ENCODE data around the gene THRB. TPM values are rescaled to one million over a fixed set of nuclear protein-coding genes. Genes with fewer than 3 reads are reported as not detected.

THRB gene
- total RNA-seq, 2 donors from 2014 or later: 0.24 to 0.26 TPM

- Mint-ChIP-seq H3K27ac (no peak overlapping the region), H3K36me3 (ENCODE audit: low read depth) (no peaks in the 10 kb centered on the region), H3K27me3 (ENCODE audit: insufficient read depth) (no peaks in the 10 kb centered on the region), H3K4me1 (no peaks in the 10 kb centered on the region), H3K4me3 (no peak overlapping the region), H3K9me3 (no peaks in the 10 kb centered on the region)
- no peak overlapping the region for H3K27ac ChIP-seq (ENCODE audit: low read depth, low read length)
- no peaks in the 10 kb centered on the region for H3K36me3 ChIP-seq (ENCODE audit: control insufficient read depth, insufficient read depth, low read length)
- WGBS, 2 experiments (ENCODE audit: insufficient coverage in 1 of 2, insufficient read length in 1 of 2): 92% methylated on average over 2 to 3 of the region's 3 CpGs
- H3K9me3 ChIP-seq (ENCODE audit: control insufficient read depth, low read length): no peaks in the 10 kb centered on the region
- no peak for TF ChIP-seq CTCF (conservative IDR thresholded peaks at IDR 0.05)
- DNase-seq: no peak
- H3K4me1 ChIP-seq (ENCODE audit: control insufficient read depth, insufficient read depth, low read length): no peaks in the 10 kb centered on the region
- H3K9ac ChIP-seq (ENCODE audit: extremely low read depth, low read length, poor library complexity, severe bottlenecking): no peak overlapping the region
- no peak overlapping the region for H3K4me3 ChIP-seq (ENCODE audit: low read length)
- no peaks in the 10 kb centered on the region for H3K27me3 ChIP-seq (ENCODE audit: control insufficient read depth, insufficient read depth, low read length, poor library complexity, severe bottlenecking)
These were observed 325.7 kb downstream of the THRB start for GRCh38 chr3:24168977-24169376.

- no peaks in the 10 kb centered on the region for H3K9me3 Mint-ChIP-seq
- Histone ChIP-seq H3K27ac (ENCODE audit: low read depth, low read length) (no peak overlapping the region), H3K9ac (ENCODE audit: extremely low read depth, low read length, poor library complexity, severe bottlenecking) (no peak overlapping the region), H3K36me3 (ENCODE audit: control insufficient read depth, insufficient read depth, low read length) (no peaks in the 10 kb centered on the region), H3K4me1 (ENCODE audit: control insufficient read depth, insufficient read depth, low read length) (no peaks in the 10 kb centered on the region), H3K4me3 (ENCODE audit: low read length) (no peak overlapping the region), H3K27me3 (ENCODE audit: control insufficient read depth, insufficient read depth, low read length, poor library complexity, severe bottlenecking) (no peaks in the 10 kb centered on the region), H3K9me3 (ENCODE audit: control insufficient read depth, low read length) (no peaks in the 10 kb centered on the region)
- DNase-seq: no peak
- no peak overlapping the region for H3K27ac Mint-ChIP-seq
- TF ChIP-seq CTCF (conservative IDR thresholded peaks at IDR 0.05): no peak
- H3K4me3 Mint-ChIP-seq: no peak overlapping the region
- WGBS, 2 experiments (ENCODE audit: insufficient coverage in 1 of 2, insufficient read length in 1 of 2): 76 to 77% methylated on average over 3 of the region's 3 CpGs
- H3K36me3 Mint-ChIP-seq (ENCODE audit: low read depth): no peaks in the 10 kb centered on the region
- no peaks in the 10 kb centered on the region for H3K4me1 Mint-ChIP-seq
- H3K27me3 Mint-ChIP-seq (ENCODE audit: insufficient read depth): no peaks in the 10 kb centered on the region
These were observed 327.2 kb downstream of the THRB start for GRCh38 chr3:24167429-24167828.

GRCh38 chr3:24166515-24166914, 328.1 kb downstream of the THRB start:
- no peak for DNase-seq
- no peaks in the 10 kb centered on the region for H3K9me3 Mint-ChIP-seq
- 78 to 82% methylated on average over 5 of the region's 5 CpGs for WGBS, 2 experiments (ENCODE audit: insufficient coverage in 1 of 2, insufficient read length in 1 of 2)
- no peaks in the 10 kb centered on the region for H3K27me3 ChIP-seq (ENCODE audit: control insufficient read depth, insufficient read depth, low read length, poor library complexity, severe bottlenecking)
- H3K4me1 ChIP-seq (ENCODE audit: control insufficient read depth, insufficient read depth, low read length): no peaks in the 10 kb centered on the region
- no peaks in the 10 kb centered on the region for H3K36me3 Mint-ChIP-seq (ENCODE audit: low read depth)
- no peak overlapping the region for H3K4me3 Mint-ChIP-seq
- no peak overlapping the region for H3K4me3 ChIP-seq (ENCODE audit: low read length)
- H3K4me1 Mint-ChIP-seq: no peaks in the 10 kb centered on the region
- H3K27ac ChIP-seq (ENCODE audit: low read depth, low read length): no peak overlapping the region
- no peak for TF ChIP-seq CTCF (conservative IDR thresholded peaks at IDR 0.05)
- H3K9me3 ChIP-seq (ENCODE audit: control insufficient read depth, low read length): no peaks in the 10 kb centered on the region
- no peak overlapping the region for H3K27ac Mint-ChIP-seq
- H3K27me3 Mint-ChIP-seq (ENCODE audit: insufficient read depth): no peaks in the 10 kb centered on the region
- H3K9ac ChIP-seq (ENCODE audit: extremely low read depth, low read length, poor library complexity, severe bottlenecking): no peak overlapping the region
- no peaks in the 10 kb centered on the region for H3K36me3 ChIP-seq (ENCODE audit: control insufficient read depth, insufficient read depth, low read length)
